HCT116 (cell line): ENCODE results near the gene PTHLH. TPM values are rescaled to one million over a fixed set of nuclear protein-coding genes. Genes with fewer than 3 reads are reported as not detected.

Experiments
- ATAC-seq: fragments of 200-7000 bp; cut with Tn5 transposase; 2 replicates; pipeline ENCODE4 v1.9.1; 2020; ENCODE audit warnings: mild to moderate bottlenecking, moderate library complexity
- BruUV-seq: library from RNA; stranded (reverse); fragments of 400-500 nt; replicated peaks from 2 replicates; lab custom pipeline; 2021; lab: Mats Ljungman, UMichigan
- CTCF ChIA-PET: fragments of 300-600 bp; sonication (Branson Sonifier 250); formaldehyde crosslinking; loops from one replicate; lab custom pipeline; 2021; ENCODE audit warnings: antibody characterized with exemption; lab: Charles Lee
- POLR2A ChIA-PET: fragments of 300-600, 350-600 bp; sonication (Branson Sonifier 250); formaldehyde crosslinking; loops from one replicate; lab custom pipeline; 2021; ENCODE audit warnings: antibody characterized with exemption; lab: Charles Lee
- RAD21 ChIA-PET, 2 experiments: fragments of 300-600 bp; sonication (Branson Sonifier 250); formaldehyde crosslinking; loops; one replicate each; lab custom pipeline; 2023; ENCODE audit warnings: low total read pairs in 2 of 2; ENCODE audit not compliant: uncharacterized antibody in 2 of 2, unreplicated experiment in 2 of 2, low non-redundant PET in 1 of 2; lab: Charles Lee
- DNase-seq: peaks from one replicate; pipeline ENCODE4 v3.0.0-alpha.2; 2010; ENCODE audit warnings: low read depth, low spot score
- H2AFZ ChIP-seq: fragments of 200-600 bp; shearing (Covaris generic), sonication (generic); 2 replicates; pipeline ENCODE4 v1.6.1; 2017; ENCODE audit warnings: low read depth, mixed run types, mixed read lengths, antibody characterized with exemption, low read length; ENCODE audit not compliant: poor library complexity, severe bottlenecking
- H3K27ac ChIP-seq: 2 replicates; pipeline ENCODE4 v1.5.1; 2012; ENCODE audit warnings: low read depth, low read length
- H3K27me3 ChIP-seq: fragments of 200-600 bp; sonication (generic); 2 replicates; pipeline ENCODE4 v1.6.1; 2016; ENCODE audit warnings: mixed run types, low read length, mixed read lengths; ENCODE audit not compliant: insufficient read depth
- H3K36me3 ChIP-seq, 2 experiments: fragments of 200-500 bp in 1 of 2; fragments of 200-600 bp in 1 of 2; sonication (Bioruptor generic) in 1 of 2; sonication (generic) in 1 of 2; 2 replicates each; pipeline versions ENCODE4 v1.5.1 to v1.6.1; 2014 to 2016; ENCODE audit warnings: low read length in 2 of 2, inconsistent platforms in 1 of 2, mixed read lengths in 1 of 2, mixed run types in 1 of 2; ENCODE audit not compliant: insufficient read depth in 2 of 2, control insufficient read depth in 1 of 2
- H3K4me1 ChIP-seq, 2 experiments: fragments of 200-600 bp in 1 of 2; sonication (generic) in 1 of 2; 2 replicates each; pipeline versions ENCODE4 v1.5.1 to v1.6.1; 2012 to 2017; ENCODE audit warnings: low read length in 2 of 2, inconsistent platforms in 1 of 2, mild to moderate bottlenecking in 1 of 2, mixed read lengths in 1 of 2, mixed run types in 1 of 2, moderate library complexity in 1 of 2; ENCODE audit not compliant: insufficient read depth in 2 of 2, control insufficient read depth in 1 of 2
- H3K4me2 ChIP-seq: fragments of 200-600 bp; sonication (generic); 2 replicates; pipeline ENCODE4 v1.6.1; 2017; ENCODE audit warnings: mixed run types, low read length, mixed read lengths
- H3K4me3 ChIP-seq, 2 experiments: fragments of 200-600 bp in 1 of 2; sonication (generic) in 1 of 2; replicated peaks in 1 of 2; 2 replicates each; pipeline ENCODE4 v1.5.1; 2011 to 2016; ENCODE audit warnings: low read length in 2 of 2, control low read depth in 1 of 2, low read depth in 1 of 2, mild to moderate bottlenecking in 1 of 2, mixed read lengths in 1 of 2, mixed run types in 1 of 2
- H3K79me2 ChIP-seq: fragments of 200-600 bp; sonication (generic); 2 replicates; pipeline ENCODE4 v1.6.1; 2017; ENCODE audit warnings: mild to moderate bottlenecking, mixed run types, low read length, moderate library complexity, mixed read lengths; ENCODE audit not compliant: insufficient read depth
- H3K9ac ChIP-seq: fragments of 200-600 bp; sonication (generic); 2 replicates; pipeline ENCODE4 v1.6.1; 2016; ENCODE audit warnings: low read length, mixed read lengths
- H3K9me2 ChIP-seq: fragments of 200-600 bp; sonication (generic), shearing (Covaris generic); 2 replicates; pipeline ENCODE4 v1.6.1; 2017; ENCODE audit warnings: mixed run types, mild to moderate bottlenecking, moderate library complexity; ENCODE audit not compliant: insufficient read depth
- H3K9me3 ChIP-seq, 2 experiments: fragments of 200-500 bp in 1 of 2; fragments of 200-600 bp in 1 of 2; sonication (Bioruptor generic) in 1 of 2; sonication (generic) in 1 of 2; 2 replicates each; pipeline ENCODE4 v1.6.1; 2014 to 2017; ENCODE audit warnings: low read length in 2 of 2, mixed read lengths in 2 of 2, inconsistent platforms in 1 of 2, low read depth in 1 of 2, mild to moderate bottlenecking in 1 of 2, mixed run types in 1 of 2, moderate library complexity in 1 of 2; ENCODE audit not compliant: control insufficient read depth in 1 of 2, insufficient read depth in 1 of 2
- H4K20me1 ChIP-seq: fragments of 200-600 bp; sonication (generic), shearing (Covaris generic); 2 replicates; pipeline ENCODE4 v1.6.1; 2017; ENCODE audit warnings: mixed run types, mild to moderate bottlenecking, moderate library complexity; ENCODE audit not compliant: insufficient read depth
- CBX3 ChIP-seq: IDR thresholded peaks from 2 replicates; pipeline ENCODE4 v1.6.1; 2012; ENCODE audit warnings: low read depth
- EGR1 ChIP-seq: IDR thresholded peaks from 2 replicates; pipeline ENCODE4 v1.6.1; 2012; ENCODE audit warnings: low read depth
- ELF1 ChIP-seq: IDR thresholded peaks from 2 replicates; pipeline ENCODE4 v1.6.1; 2012; ENCODE audit warnings: low read depth, borderline replicate concordance
- EZH2 ChIP-seq: fragments of 200-600 bp; sonication (generic); IDR thresholded peaks from 2 replicates; pipeline ENCODE4 v1.6.1; 2017; ENCODE audit warnings: antibody characterized with exemption, mixed run types
- EZH2phosphoT487 ChIP-seq: fragments of 200-600 bp; IDR thresholded peaks from 2 replicates; pipeline ENCODE4 v1.6.1; 2018; ENCODE audit warnings: antibody characterized with exemption, borderline replicate concordance
- POLR2A ChIP-seq: IDR thresholded peaks from 2 replicates; pipeline ENCODE4 v1.7.0; 2011; ENCODE audit warnings: borderline replicate concordance; ENCODE audit not compliant: insufficient read depth, insufficient read length; ENCODE audit errors: extremely low read depth
- SP1 ChIP-seq: IDR thresholded peaks from 2 replicates; pipeline ENCODE4 v1.6.1; 2012; ENCODE audit warnings: low read depth
- TCF7L2 ChIP-seq: IDR thresholded peaks from 2 replicates; pipeline ENCODE4 v1.7.0; 2011; ENCODE audit warnings: borderline replicate concordance, inconsistent platforms; ENCODE audit not compliant: insufficient read depth, insufficient read length; ENCODE audit errors: extremely low read depth
- YY1 ChIP-seq: IDR thresholded peaks from 2 replicates; pipeline ENCODE4 v1.6.1; 2011; ENCODE audit warnings: low read length, low read depth, moderate library complexity, mild to moderate bottlenecking; ENCODE audit not compliant: insufficient replicate concordance; ENCODE audit errors: extremely low read depth
- ZFX ChIP-seq: fragments of 450-650 bp; IDR thresholded peaks from 2 replicates; pipeline ENCODE4 v1.6.1; 2017
- intact Hi-C: fragments of 100-400 bp; cut with micrococcal nuclease; formaldehyde crosslinking; loops from 2 replicates; pipeline ENCODE4 v1.10.0; 2022
- total RNA-seq: library from RNA; stranded (reverse); gene quantifications from one replicate; pipeline ENCODE4 v1.2.1, GENCODE V29; 2021; ENCODE audit not compliant: unreplicated experiment
- TF ChIP-seq, protein P1 (sequence below), 3 experiments: fragments of 200-600 bp in 1 of 3; sonication (generic) in 1 of 3; IDR thresholded peaks in 2 of 3; conservative IDR thresholded peaks in 1 of 3; 2 replicates each; pipeline ENCODE4 v1.5.1; 2012 to 2017; ENCODE audit warnings: low read depth in 2 of 3, low read length in 2 of 3, antibody characterized with exemption in 1 of 3, borderline replicate concordance in 1 of 3, control low read depth in 1 of 3, mild to moderate bottlenecking in 1 of 3, mixed read lengths in 1 of 3, mixed run types in 1 of 3, moderate library complexity in 1 of 3; ENCODE audit not compliant: insufficient read depth in 1 of 3
- TF ChIP-seq, protein P2 (sequence below): IDR thresholded peaks from 2 replicates; pipeline ENCODE4 v1.6.1; 2012; ENCODE audit warnings: low read depth
- TF ChIP-seq, protein P3 (sequence below): IDR thresholded peaks from 2 replicates; pipeline ENCODE4 v1.6.1; 2012

PTHLH gene
- total RNA-seq, 1 experiment from 2014 or later, result not detected

DNA sequence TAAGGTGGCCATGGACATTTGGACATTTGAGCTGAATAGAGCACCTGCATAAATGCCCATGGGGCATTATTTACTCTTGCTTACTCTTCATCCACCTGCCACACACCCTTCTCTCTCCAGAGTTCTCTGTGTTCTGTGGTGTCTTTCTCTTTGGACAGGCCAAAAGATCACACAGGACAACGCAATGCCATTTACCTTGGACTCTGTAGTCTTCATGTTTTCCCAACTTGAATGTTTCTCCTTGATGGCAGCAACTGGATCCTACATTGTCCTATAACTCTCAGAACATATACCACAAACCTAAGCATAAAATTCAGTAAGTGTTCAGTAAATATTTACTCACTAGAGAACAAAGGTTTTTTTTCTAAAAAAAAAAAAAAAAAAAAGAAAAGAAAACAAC, 41.7 kb upstream of the PTHLH start (continued):
- TF ChIP-seq TCF7L2, result no peak
- TF ChIP-seq, all 23 proteins: peak for 0

DNA sequence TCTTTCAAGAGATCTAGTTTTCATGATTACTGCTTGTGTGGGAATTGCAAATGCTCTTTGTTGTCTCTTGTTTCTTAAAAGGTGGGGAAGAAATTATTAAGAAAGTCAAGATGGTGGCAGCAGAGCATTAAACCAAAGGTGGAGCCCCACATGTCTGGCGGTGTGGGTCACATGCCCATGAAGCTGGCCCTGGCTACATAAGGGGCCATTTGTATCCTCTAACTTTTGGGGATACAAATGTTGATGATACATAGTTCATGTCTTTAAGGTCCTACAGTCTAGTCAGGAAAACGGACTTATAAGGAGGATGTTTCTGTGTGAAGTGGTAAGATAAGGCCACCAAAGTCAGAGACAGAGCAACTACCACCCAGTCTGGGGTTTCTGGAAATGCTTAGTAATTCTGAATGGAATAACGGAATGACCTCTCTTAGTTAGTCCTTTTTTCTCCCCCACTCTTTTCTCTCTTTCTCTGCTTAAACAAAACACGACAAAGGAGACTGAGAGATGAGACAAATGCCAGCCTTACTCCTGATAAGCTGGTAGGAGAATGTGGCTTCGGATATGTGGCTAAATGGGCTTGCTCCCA, 39.9 kb upstream of the PTHLH start:
- H3K9me3 ChIP-seq, result no peaks in the 10 kb centered on the region
- ATAC-seq, result no peak
- no peaks in the 10 kb centered on the region for H3K36me3 ChIP-seq
- no peak overlapping the region for H2AFZ ChIP-seq
- TF ChIP-seq TCF7L2 (no peak), SP1 (no peak), ELF1 (no peak)
- TF ChIP-seq, protein P1, sequence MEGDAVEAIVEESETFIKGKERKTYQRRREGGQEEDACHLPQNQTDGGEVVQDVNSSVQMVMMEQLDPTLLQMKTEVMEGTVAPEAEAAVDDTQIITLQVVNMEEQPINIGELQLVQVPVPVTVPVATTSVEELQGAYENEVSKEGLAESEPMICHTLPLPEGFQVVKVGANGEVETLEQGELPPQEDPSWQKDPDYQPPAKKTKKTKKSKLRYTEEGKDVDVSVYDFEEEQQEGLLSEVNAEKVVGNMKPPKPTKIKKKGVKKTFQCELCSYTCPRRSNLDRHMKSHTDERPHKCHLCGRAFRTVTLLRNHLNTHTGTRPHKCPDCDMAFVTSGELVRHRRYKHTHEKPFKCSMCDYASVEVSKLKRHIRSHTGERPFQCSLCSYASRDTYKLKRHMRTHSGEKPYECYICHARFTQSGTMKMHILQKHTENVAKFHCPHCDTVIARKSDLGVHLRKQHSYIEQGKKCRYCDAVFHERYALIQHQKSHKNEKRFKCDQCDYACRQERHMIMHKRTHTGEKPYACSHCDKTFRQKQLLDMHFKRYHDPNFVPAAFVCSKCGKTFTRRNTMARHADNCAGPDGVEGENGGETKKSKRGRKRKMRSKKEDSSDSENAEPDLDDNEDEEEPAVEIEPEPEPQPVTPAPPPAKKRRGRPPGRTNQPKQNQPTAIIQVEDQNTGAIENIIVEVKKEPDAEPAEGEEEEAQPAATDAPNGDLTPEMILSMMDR (IDR thresholded peaks at IDR 0.05 in 2 of 3, conservative IDR thresholded peaks at IDR 0.05 in 1 of 3; ENCODE audit: borderline replicate concordance in 1 of 3, insufficient read depth in 1 of 3, low read depth in 2 of 3, low read length in 2 of 3), result no peak
- H3K27me3 ChIP-seq, result no peaks in the 10 kb centered on the region
- no peaks in the 10 kb centered on the region for H3K9me2 ChIP-seq
- H4K20me1 ChIP-seq, result no peaks in the 10 kb centered on the region
- no peak overlapping the region for H3K27ac ChIP-seq
- no peak overlapping the region for H3K4me3 ChIP-seq
- CTCF ChIA-PET, result no interaction called here
- intact Hi-C loops, result no loop called here
- POLR2A ChIA-PET, result no interaction called here
- H3K4me2 ChIP-seq, result no peak overlapping the region
- no peak overlapping the region for H3K9ac ChIP-seq
- DNase-seq, result no peak
- no TSS peak for BruUV-seq
- no peaks in the 10 kb centered on the region for H3K4me1 ChIP-seq
- RAD21 ChIA-PET, result no interaction called here
- H3K79me2 ChIP-seq, result no peaks in the 10 kb centered on the region

DNA sequence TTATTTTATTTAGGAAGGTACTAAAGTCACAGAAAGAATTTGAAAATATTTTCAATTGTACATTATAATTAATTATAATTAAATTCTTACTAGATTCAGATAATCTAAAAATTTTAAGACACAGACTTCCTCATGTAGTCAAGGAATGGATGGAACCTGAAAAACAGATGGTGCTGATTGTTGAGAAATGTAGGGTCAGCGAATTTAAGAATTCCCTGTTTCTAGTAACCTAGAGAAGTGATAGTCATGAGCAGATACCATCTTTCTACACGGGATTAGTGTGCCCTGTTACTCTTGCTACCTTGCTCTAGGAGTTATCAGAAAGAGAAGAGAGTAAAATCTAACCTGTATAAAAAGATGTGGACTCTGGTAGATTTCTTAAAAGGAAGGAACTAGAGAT, 37.5 kb upstream of the PTHLH start:
- ChIA-PET RAD21 (no interaction called here), CTCF (no interaction called here), POLR2A (no interaction called here)
- Histone ChIP-seq H3K27me3 (no peaks in the 10 kb centered on the region), H3K27ac (no peak overlapping the region), H3K9me3 (no peaks in the 10 kb centered on the region), H3K4me3 (no peak overlapping the region), H3K4me2 (no peak overlapping the region), H2AFZ (no peak overlapping the region), H3K9ac (no peak overlapping the region), H3K79me2 (no peaks in the 10 kb centered on the region), H4K20me1 (no peaks in the 10 kb centered on the region), H3K36me3 (no peaks in the 10 kb centered on the region), H3K9me2 (no peaks in the 10 kb centered on the region), H3K4me1 (no peaks in the 10 kb centered on the region)
- BruUV-seq, result no TSS peak
- intact Hi-C loops, result no loop called here
- ATAC-seq (no peak), DNase-seq (no peak)
- TF ChIP-seq YY1 (no peak), SP1 (no peak), ELF1 (no peak), POLR2A (no peak), CBX3 (no peak), EZH2 (no peak), EZH2phosphoT487 (no peak), EGR1 (no peak), TCF7L2 (no peak), ZFX (no peak)
- TF ChIP-seq, protein P2, sequence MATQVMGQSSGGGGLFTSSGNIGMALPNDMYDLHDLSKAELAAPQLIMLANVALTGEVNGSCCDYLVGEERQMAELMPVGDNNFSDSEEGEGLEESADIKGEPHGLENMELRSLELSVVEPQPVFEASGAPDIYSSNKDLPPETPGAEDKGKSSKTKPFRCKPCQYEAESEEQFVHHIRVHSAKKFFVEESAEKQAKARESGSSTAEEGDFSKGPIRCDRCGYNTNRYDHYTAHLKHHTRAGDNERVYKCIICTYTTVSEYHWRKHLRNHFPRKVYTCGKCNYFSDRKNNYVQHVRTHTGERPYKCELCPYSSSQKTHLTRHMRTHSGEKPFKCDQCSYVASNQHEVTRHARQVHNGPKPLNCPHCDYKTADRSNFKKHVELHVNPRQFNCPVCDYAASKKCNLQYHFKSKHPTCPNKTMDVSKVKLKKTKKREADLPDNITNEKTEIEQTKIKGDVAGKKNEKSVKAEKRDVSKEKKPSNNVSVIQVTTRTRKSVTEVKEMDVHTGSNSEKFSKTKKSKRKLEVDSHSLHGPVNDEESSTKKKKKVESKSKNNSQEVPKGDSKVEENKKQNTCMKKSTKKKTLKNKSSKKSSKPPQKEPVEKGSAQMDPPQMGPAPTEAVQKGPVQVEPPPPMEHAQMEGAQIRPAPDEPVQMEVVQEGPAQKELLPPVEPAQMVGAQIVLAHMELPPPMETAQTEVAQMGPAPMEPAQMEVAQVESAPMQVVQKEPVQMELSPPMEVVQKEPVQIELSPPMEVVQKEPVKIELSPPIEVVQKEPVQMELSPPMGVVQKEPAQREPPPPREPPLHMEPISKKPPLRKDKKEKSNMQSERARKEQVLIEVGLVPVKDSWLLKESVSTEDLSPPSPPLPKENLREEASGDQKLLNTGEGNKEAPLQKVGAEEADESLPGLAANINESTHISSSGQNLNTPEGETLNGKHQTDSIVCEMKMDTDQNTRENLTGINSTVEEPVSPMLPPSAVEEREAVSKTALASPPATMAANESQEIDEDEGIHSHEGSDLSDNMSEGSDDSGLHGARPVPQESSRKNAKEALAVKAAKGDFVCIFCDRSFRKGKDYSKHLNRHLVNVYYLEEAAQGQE, result no peak
- TF ChIP-seq, protein P3, sequence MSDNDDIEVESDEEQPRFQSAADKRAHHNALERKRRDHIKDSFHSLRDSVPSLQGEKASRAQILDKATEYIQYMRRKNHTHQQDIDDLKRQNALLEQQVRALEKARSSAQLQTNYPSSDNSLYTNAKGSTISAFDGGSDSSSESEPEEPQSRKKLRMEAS, result no peak
